T47D (cell line): ENCODE measurements around the gene PAXIP1.
"Not testable (repeated sequence)": the region's sequence is repeated elsewhere in the genome, so short reads cannot be mapped to it uniquely, and the experiment has no call there.

ENCODE experiments used
- DNase-seq, 2 experiments: peaks; one replicate each; pipeline versions ENCODE4 v3.0.0 to v3.0.0-alpha.2; 2011 to 2012; ENCODE audit warnings: low read depth in 1 of 2, low spot score in 1 of 2
- JUND ChIP-seq: IDR thresholded peaks from 2 replicates; pipeline ENCODE4 v1.6.1; 2012; ENCODE audit warnings: low read depth
- in situ Hi-C: cut with HindIII; loops from 2 replicates; pipeline ENCODE4 v1.10.0; 2016; ENCODE audit warnings: low sequenced_read_pairs, low pct_unique_long_range_greater_than_20kb

The PAXIP1 gene

GRCh38 chr7:154927624-154928125, 75.2 kb downstream of the PAXIP1 start:
- in situ Hi-C loops = no loop called here

GRCh38 chr7:154922472-154922871, 80.5 kb downstream of the PAXIP1 start:
- in situ Hi-C loops, DNase-seq: not testable (repeated sequence)

More at GRCh38 chr7:154927624-154928125, 75.2 kb downstream of the PAXIP1 start:
- peak; percentile 16 to 86 for DNase-seq
- TF ChIP-seq JUND = no peak

- in situ Hi-C loops = no loop called here
- peak in 1 of 2 experiments; percentile 28 for DNase-seq
- TF ChIP-seq JUND = no peak
These were observed 83.3 kb downstream of the PAXIP1 start for GRCh38 chr7:154919344-154920225.

GRCh38 chr7:154918741-154919140, 84.2 kb downstream of the PAXIP1 start:
- DNase-seq = no peak
- in situ Hi-C loops = no loop called here
- no peak for TF ChIP-seq JUND

GRCh38 chr7:154918266-154918665, 84.7 kb downstream of the PAXIP1 start:
- TF ChIP-seq JUND = no peak
- in situ Hi-C loops = no loop called here
- DNase-seq = no peak

- TF ChIP-seq JUND = no peak
- DNase-seq = no peak
- in situ Hi-C loops = no loop called here
These were observed 85.1 kb downstream of the PAXIP1 start for GRCh38 chr7:154917808-154918160.

DNA sequence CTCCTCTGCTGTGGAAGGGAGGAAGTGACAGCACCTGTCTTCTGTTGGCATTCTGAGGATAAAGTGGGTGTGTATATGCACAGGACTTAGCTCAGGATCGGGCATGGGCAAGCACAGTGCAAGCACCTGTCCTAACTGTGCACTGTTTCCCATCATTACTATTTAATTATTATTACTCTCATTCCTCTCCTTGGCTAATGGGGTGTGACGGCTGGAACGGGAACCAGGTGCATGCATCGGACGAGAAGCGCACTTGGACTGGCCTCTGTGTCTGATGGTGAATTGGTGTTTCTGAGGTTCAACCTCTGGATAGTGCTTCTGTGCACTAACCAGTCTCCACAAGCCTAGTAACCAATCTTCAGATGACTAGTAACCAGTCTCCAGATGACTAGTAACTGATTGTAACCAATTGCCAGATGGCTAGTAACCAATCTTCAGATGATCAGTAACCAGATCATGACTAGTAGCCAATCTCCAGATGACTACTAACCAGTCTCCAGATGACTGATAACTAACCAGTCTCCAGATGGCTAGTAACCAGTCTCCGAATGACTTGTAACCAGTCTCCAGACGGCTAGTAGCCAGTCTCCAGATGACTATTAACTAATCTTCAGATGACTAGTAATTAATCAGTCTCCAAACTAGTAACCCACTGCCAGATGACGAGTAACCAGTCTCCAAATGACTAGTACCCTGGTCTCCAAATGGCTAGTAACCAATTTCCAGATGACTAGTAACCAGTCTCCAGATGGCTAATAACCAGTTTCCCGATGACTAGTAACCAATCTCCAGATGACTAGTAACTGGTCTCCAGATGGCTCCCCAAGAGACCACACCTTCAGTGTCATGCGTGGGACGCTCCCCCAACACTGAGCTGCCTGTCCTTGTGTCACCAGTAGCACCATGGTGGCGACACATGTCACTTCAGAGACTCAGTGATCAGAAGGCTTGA, 85.8 kb downstream of the PAXIP1 start:
- TF ChIP-seq JUND = no peak
- no peak for DNase-seq
- in situ Hi-C loops = no loop called here

DNA sequence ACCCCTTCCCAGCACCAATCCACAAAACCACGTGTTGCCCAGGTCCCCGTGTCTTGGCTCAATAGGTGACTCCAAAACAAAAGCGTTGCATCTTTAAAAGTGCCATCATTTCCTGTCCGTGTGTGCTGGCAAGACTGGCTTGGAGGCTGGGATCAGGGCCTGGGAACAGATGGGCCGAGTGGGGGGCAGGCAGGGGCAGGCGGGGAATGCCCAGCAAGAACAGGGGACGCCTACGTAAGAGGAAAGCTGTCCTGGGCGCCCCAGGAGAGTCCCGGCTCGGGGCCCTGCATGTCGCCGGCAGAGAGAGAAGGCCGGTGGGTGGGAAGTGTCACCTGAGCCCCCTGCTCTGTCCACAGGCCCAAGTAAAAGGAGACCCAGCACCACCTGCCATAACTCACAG, 86.5 kb downstream of the PAXIP1 start:
- in situ Hi-C loops = no loop called here
- no peak for TF ChIP-seq JUND
- DNase-seq = no peak

DNA sequence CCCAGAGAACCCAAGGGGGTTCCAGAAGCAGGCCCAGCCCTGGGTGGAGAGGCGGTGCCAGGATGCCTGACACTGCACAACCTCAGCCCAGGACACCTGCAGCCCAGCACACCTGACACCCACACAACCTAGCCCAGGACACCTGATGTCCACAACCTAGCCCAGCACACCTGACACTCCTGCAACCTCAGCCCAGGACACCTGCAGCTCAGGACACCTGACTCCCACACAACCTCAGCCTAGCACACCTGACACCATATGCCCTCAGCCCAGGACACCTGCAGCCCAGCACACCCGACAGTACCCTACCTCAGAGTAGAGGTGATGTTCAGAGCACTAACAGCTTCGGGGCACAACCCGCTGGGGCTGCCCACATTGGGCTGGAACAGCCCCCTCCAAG, 87.3 kb downstream of the PAXIP1 start:
- no peak for TF ChIP-seq JUND
- in situ Hi-C loops = no loop called here
- DNase-seq = no peak

GRCh38 chr7:154914996-154915380, 87.9 kb downstream of the PAXIP1 start:
- in situ Hi-C loops = no loop called here
- TF ChIP-seq JUND = no peak
- no peak for DNase-seq

- no peak for TF ChIP-seq JUND
- in situ Hi-C loops = no loop called here
- no peak for DNase-seq
These were observed 88.5 kb downstream of the PAXIP1 start for GRCh38 chr7:154914308-154914995.

DNA sequence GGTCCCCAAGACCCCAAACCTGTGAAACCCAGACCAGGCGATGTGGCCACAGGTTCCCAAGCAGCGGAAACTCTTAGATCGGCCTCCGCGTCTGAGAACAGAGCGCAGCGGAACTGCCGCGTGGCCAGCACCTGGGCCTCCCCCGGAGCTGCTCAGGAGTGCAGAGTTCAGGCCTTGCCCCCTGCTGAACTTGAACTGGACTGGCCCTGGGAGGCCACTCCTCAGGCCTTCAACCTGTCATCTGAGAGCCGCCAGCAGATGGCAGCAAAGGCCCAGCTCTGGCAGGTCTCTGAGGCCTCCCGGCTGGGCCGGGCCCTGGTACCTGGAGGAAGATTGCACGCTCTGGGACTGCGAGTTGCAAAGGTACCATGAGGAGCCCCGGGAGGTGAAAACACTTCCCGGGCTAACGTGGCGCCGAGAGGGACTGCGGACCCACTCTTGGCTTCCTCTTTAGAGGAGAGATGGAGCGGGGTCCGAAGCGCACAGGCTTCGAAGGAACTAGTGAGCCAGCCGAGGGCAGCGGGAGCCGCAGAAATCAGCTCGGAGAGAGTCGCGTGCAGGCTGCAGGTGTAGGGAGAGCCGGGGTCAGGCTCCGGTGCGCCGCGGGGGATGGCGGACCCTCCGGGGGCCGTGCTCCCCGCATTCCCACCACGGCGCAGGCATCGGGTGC, 89.2 kb downstream of the PAXIP1 start:
- peak; percentile 57 to 71 for DNase-seq
- in situ Hi-C loops = no loop called here
- no peak for TF ChIP-seq JUND
